Measurements from ENCODE around the gene PBX3.

GRCh38 chr9:125979383-125979782 lies 232.2 kb downstream of the PBX3 start:
- TF ChIP-seq CTCF (IDR thresholded peaks at IDR 0.05; ENCODE audit: low read depth, low read length, poor library complexity, severe bottlenecking) (no peak), EZH2phosphoT487 (IDR thresholded peaks at IDR 0.05; ENCODE audit: borderline replicate concordance, low read length) (no peak)
